Activated naive CD4-positive, alpha-beta T cell treated with anti-CD3 and anti-CD28 coated beads, Interleukin-2, amount 10 ng/mL, durations not matched to agents 7 days and 5 days (primary cell): ENCODE results near the gene KIFC3.

Experiments
- CTCF ChIA-PET: fragments of 350-600 bp; sonication (Branson Sonifier 250); formaldehyde crosslinking; loops from one replicate; lab custom pipeline; 2021; ENCODE audit warnings: antibody characterized with exemption; lab: Charles Lee
- DNase-seq: peaks from one replicate; pipeline ENCODE4 v3.0.0-alpha.2; 2020
- H3K27ac Mint-ChIP-seq: one replicate; pipeline ENCODE4 v1.8.0; 2021; ENCODE audit warnings: mild to moderate bottlenecking, moderate library complexity, mixed read lengths
- H3K27me3 Mint-ChIP-seq: one replicate; pipeline ENCODE4 v1.8.0; 2021; ENCODE audit warnings: mild to moderate bottlenecking, mixed read lengths
- H3K36me3 Mint-ChIP-seq: one replicate; pipeline ENCODE4 v1.8.0; 2021; ENCODE audit warnings: mixed read lengths
- H3K4me1 Mint-ChIP-seq: one replicate; pipeline ENCODE4 v1.8.0; 2021; ENCODE audit warnings: mixed read lengths
- H3K4me3 Mint-ChIP-seq: one replicate; pipeline ENCODE4 v1.8.0; 2021; ENCODE audit warnings: mild to moderate bottlenecking, moderate library complexity, mixed read lengths
- H3K9me3 Mint-ChIP-seq: one replicate; pipeline ENCODE4 v1.8.0; 2021; ENCODE audit warnings: mixed read lengths

The KIFC3 gene

DNA sequence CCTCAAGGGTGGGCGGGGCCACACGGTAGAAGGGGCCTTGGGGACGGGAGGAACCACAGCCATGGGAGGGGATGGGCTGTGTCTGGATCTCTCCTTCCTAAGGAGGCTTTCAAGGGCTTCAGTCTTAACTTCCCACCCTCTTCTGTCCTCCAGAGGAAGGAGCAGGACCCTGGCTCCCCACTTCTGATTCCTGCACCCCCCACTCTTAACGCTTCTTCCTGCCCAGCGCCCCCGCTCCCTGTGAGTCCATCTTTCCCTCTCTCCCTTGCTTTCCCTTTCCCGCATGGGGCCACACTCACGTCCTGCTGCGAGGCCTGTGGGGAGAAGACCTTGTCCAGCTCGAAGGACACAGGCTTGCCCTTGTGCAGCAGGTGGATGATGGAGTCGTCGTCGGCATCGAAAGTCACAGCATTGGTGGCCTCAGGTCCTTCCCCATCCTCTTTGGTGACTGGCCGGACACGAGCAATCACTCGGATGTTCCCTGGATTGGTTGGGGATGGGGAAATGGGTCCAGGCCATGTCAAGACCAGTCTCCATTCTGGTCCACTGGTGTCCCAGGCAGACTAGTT lies 37.0 kb downstream of the KIFC3 start:
- DNase-seq: no peak
- Mint-ChIP-seq H3K9me3 (no peaks in the 10 kb centered on the region), H3K4me1 (no peaks in the 10 kb centered on the region), H3K36me3 (no peaks in the 10 kb centered on the region), H3K27me3 (peaks cover 6% of the 10 kb centered on the region), H3K4me3 (no peak overlapping the region), H3K27ac (no peak overlapping the region)
- CTCF ChIA-PET: no interaction called here

DNA sequence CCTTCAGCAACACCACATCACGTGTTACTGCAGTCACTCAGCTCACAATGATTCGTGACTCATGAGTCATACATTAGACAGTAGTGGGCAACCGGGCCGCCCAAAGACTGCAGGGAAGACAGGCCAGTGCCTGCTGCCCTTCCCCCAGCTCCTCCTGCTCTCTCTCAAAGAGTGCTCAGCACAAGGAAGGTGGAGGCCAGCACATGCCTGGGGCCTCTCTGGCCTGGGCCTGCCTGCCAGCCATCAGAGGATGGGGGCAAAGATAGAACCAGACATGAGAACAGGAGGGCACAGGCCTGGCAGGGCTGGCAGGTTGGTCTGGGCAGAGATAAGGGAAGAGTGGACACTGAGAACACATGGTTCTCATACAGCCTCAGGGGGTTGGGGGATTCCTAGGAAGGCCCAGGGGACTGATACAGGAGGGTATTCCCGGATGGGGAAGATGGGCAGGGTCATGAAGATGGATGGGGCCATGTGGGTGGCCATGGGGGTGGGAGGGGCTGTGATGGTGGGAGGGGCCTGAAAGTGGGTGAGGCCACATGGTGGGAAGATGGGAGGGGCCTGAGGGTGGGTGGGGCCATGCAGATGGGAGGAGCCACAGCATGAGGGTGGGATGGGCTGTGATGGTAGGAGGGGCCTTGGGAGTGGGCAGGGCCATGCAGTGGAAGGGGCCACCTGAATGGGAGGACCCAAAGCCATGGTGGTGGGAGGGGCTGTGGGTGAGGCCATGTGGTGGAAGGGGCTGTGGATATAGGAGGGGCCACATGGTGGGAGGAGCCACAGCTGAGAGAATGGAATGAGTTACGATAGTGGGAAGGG lies 37.7 kb downstream of the KIFC3 start:
- Mint-ChIP-seq H3K27ac (no peak overlapping the region), H3K4me1 (no peaks in the 10 kb centered on the region), H3K9me3 (no peaks in the 10 kb centered on the region), H3K36me3 (no peaks in the 10 kb centered on the region), H3K4me3 (no peak overlapping the region), H3K27me3 (peaks cover 6% of the 10 kb centered on the region)
- CTCF ChIA-PET: no interaction called here
- peak; percentile 41 for DNase-seq

- H3K36me3 Mint-ChIP-seq: no peaks in the 10 kb centered on the region
- H3K27ac Mint-ChIP-seq: no peak overlapping the region
- CTCF ChIA-PET: no interaction called here
- peaks cover 6% of the 10 kb centered on the region for H3K27me3 Mint-ChIP-seq
- no peaks in the 10 kb centered on the region for H3K4me1 Mint-ChIP-seq
- no peak overlapping the region for H3K4me3 Mint-ChIP-seq
- DNase-seq: no peak
- no peaks in the 10 kb centered on the region for H3K9me3 Mint-ChIP-seq
Measured at GRCh38 chr16:57764006-57764340, 38.3 kb downstream of the KIFC3 start.

GRCh38 chr16:57763285-57764005 lies 38.8 kb downstream of the KIFC3 start:
- H3K27me3 Mint-ChIP-seq: peaks cover 6% of the 10 kb centered on the region
- H3K4me1 Mint-ChIP-seq: no peaks in the 10 kb centered on the region
- DNase-seq: no peak
- CTCF ChIA-PET: no interaction called here
- H3K4me3 Mint-ChIP-seq: no peak overlapping the region
- no peaks in the 10 kb centered on the region for H3K9me3 Mint-ChIP-seq
- no peak overlapping the region for H3K27ac Mint-ChIP-seq
- H3K36me3 Mint-ChIP-seq: no peaks in the 10 kb centered on the region

GRCh38 chr16:57762365-57763040 lies 39.8 kb downstream of the KIFC3 start:
- CTCF ChIA-PET: no interaction called here
- no peaks in the 10 kb centered on the region for H3K36me3 Mint-ChIP-seq
- H3K9me3 Mint-ChIP-seq: no peaks in the 10 kb centered on the region
- H3K27ac Mint-ChIP-seq: peak overlapping the region; percentile 47
- no peak overlapping the region for H3K4me3 Mint-ChIP-seq
- H3K27me3 Mint-ChIP-seq: peaks cover 6% of the 10 kb centered on the region
- H3K4me1 Mint-ChIP-seq: no peaks in the 10 kb centered on the region
- no peak for DNase-seq

DNA sequence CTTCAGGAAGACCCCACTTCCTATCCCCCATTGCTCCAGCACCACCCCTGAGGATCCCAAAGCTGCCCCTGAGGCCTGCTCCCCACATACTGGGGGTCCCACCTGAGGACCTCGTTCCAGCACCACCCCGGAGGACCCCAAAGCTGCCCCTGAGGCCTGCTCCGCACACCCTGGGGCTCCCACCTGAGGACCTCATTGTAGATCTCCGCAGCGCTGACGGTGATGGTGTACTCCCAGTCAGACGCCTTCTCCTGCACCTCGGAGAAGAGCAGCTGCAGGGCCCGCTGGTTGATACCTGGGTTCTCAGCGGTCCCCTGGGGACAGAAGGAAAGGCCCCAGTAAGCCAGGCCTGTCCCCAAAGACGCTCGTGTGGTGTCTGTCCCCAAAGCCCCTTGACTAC lies 40.3 kb downstream of the KIFC3 start:
- no peak overlapping the region for H3K4me3 Mint-ChIP-seq
- CTCF ChIA-PET: no interaction called here

DNA sequence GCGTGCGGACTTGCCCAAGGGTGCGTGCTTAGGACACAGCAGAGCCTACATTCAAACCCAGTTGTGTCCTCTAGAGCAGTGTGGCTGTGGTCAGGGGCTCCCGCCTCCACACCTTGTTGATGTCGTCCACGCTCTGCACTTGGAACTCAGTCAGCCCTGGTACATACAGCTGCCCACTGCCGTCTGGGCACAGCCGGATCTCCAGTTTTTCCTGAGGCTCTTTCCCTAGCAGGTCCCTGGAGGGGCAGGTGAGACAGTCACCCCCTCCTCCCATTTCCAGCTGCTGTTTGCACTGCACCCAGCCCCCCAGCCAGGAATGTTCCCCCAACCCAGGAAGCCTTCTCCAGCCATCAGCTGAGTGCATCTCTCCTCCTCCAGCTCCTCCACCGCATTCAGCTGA lies 41.0 kb downstream of the KIFC3 start:
- Mint-ChIP-seq H3K27me3 (no peaks in the 10 kb centered on the region), H3K27ac (no peak overlapping the region), H3K4me3 (no peak overlapping the region), H3K36me3 (no peaks in the 10 kb centered on the region), H3K4me1 (no peaks in the 10 kb centered on the region), H3K9me3 (no peaks in the 10 kb centered on the region)
- CTCF ChIA-PET: no interaction called here
- DNase-seq: no peak

More for the DNA sequence above, 40.3 kb downstream of the KIFC3 start:
- Mint-ChIP-seq H3K27ac (no peak overlapping the region), H3K27me3 (peaks cover 2% of the 10 kb centered on the region), H3K36me3 (no peaks in the 10 kb centered on the region), H3K4me1 (no peaks in the 10 kb centered on the region), H3K9me3 (no peaks in the 10 kb centered on the region)
- DNase-seq: no peak

- CTCF ChIA-PET: interaction anchor here (0.7 kb wide), 1 partner anchor 272 kb away, joined by 3 read pairs; no protein-coding TSS in a partner anchor
Measured at GRCh38 chr16:57760357-57761160, 41.7 kb downstream of the KIFC3 start.

GRCh38 chr16:57759541-57760356 lies 42.5 kb downstream of the KIFC3 start:
- no peak overlapping the region for H3K27ac Mint-ChIP-seq
- H3K4me3 Mint-ChIP-seq: no peak overlapping the region
- CTCF ChIA-PET: interaction anchor here (0.7 kb wide), 1 partner anchor 272 kb away, joined by 3 read pairs; no protein-coding TSS in a partner anchor
- no peaks in the 10 kb centered on the region for H3K27me3 Mint-ChIP-seq
- H3K9me3 Mint-ChIP-seq: no peaks in the 10 kb centered on the region
- H3K36me3 Mint-ChIP-seq: no peaks in the 10 kb centered on the region
- DNase-seq: no peak
- H3K4me1 Mint-ChIP-seq: no peaks in the 10 kb centered on the region

More at GRCh38 chr16:57760357-57761160, 41.7 kb downstream of the KIFC3 start:
- no peaks in the 10 kb centered on the region for H3K27me3 Mint-ChIP-seq
- DNase-seq: no peak
- no peaks in the 10 kb centered on the region for H3K4me1 Mint-ChIP-seq
- no peak overlapping the region for H3K27ac Mint-ChIP-seq
- H3K4me3 Mint-ChIP-seq: no peak overlapping the region
- no peaks in the 10 kb centered on the region for H3K36me3 Mint-ChIP-seq
- no peaks in the 10 kb centered on the region for H3K9me3 Mint-ChIP-seq

GRCh38 chr16:57759131-57759530 lies 43.2 kb downstream of the KIFC3 start:
- H3K9me3 Mint-ChIP-seq: no peaks in the 10 kb centered on the region
- DNase-seq: no peak
- CTCF ChIA-PET: no interaction called here
- no peak overlapping the region for H3K4me3 Mint-ChIP-seq
- H3K36me3 Mint-ChIP-seq: no peaks in the 10 kb centered on the region
- H3K4me1 Mint-ChIP-seq: no peaks in the 10 kb centered on the region
- no peaks in the 10 kb centered on the region for H3K27me3 Mint-ChIP-seq
- no peak overlapping the region for H3K27ac Mint-ChIP-seq

DNA sequence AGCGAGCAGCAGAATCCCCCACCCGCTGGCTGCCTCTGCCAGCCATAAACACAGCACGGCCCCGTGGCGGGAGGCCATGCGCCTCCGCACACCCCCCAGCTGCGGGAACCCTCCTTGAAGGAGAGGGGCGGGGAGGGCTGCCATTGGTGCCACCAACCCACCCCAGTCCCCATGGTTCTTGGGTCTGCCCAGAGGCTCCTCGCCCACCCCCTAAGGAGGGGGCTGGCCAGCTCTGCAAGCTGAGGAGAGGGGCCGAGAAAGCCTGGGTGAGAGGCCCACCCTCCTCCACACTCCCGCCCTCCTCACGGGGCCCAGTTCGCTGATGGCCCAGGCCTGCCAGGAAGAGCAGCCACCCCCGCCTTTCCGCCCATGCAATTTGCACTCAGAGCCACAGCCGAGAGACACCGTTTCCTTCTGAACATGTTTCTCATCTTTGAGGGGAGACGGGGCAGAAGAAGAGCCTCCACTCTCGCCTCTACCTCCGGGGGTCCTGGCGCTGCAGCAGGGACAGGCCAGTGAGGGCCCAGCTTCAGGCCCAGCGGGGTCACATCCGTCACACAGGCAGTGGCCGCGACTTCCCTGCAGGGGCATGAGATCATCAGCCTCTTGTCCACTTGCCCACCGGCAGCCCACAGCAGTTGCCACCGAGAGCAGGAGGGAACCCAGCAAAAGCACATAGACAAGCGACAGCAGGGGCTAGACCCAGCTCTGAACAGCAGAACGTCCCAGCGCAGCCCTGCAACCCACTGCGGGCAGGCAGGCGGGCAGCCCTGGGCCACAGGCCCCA lies 43.8 kb downstream of the KIFC3 start:
- Mint-ChIP-seq H3K4me1 (no peaks in the 10 kb centered on the region), H3K4me3 (no peak overlapping the region), H3K27ac (no peak overlapping the region), H3K36me3 (no peaks in the 10 kb centered on the region), H3K27me3 (no peaks in the 10 kb centered on the region), H3K9me3 (no peaks in the 10 kb centered on the region)
- CTCF ChIA-PET: interaction anchor here (0.9 to 1.8 kb wide), 6 partner anchors 9 to 182 kb away, joined by 3 to 8 read pairs (median 3); no protein-coding TSS in a partner anchor
- no peak for DNase-seq

DNA sequence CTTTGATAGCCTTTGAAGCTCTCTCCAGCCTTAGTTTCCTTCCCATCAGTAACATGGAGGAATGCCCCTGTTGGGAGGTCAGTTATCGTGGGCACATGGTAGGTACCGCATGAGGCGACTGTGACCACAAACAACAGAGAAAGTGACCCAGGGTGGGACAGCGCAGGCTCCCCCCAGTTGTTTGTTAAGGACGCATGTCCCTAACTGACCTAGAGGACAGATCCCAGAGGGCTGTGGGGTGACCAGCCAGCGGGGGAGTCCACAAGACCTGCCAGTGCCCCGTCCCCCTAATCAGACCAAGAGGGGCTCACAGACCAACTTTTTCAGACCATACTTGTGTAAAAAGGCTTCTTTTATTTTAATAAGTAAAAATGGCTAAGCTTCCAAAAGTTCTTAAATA lies 44.4 kb downstream of the KIFC3 start:
- H3K9me3 Mint-ChIP-seq: no peaks in the 10 kb centered on the region

More for the DNA sequence above, 44.4 kb downstream of the KIFC3 start:
- Mint-ChIP-seq H3K4me1 (no peaks in the 10 kb centered on the region), H3K36me3 (no peaks in the 10 kb centered on the region), H3K4me3 (no peak overlapping the region), H3K27ac (no peak overlapping the region), H3K27me3 (no peaks in the 10 kb centered on the region)
- no peak for DNase-seq
- CTCF ChIA-PET: interaction anchor here (0.9 to 1.8 kb wide), 9 partner anchors 9 to 238 kb away, joined by 3 to 8 read pairs (median 3); no protein-coding TSS in a partner anchor
